ENCODE measurements around the gene TIMP2.

GRCh38 chr17:78947235-78948149, 22.3 kb upstream of the TIMP2 start:
- TF ChIP-seq EZH2 (IDR thresholded peaks at IDR 0.05; ENCODE audit: borderline replicate concordance, low read length) (no peak), CTCF (conservative IDR thresholded peaks at IDR 0.05 in 1 of 2, IDR thresholded peaks at IDR 0.05 in 1 of 2; ENCODE audit: extremely low read depth in 1 of 2, insufficient read depth in 1 of 2, low read depth in 1 of 2, low read length in 2 of 2) (no peak)
